Adrenal gland (tissue), 5 donors: ENCODE results near the gene ARL14EP.

ENCODE experiments used
- CTCF ChIP-seq, 6 experiments: fragments of 450-650 bp in 4 of 6; fragments of 200-600 bp in 2 of 6; sonication (generic) in 1 of 6; IDR thresholded peaks; 1 replicate in 5 of 6; 2 replicates in 1 of 6; pipeline versions ENCODE4 v1.5.1 to v1.8.0; 2016 to 2021; ENCODE audit warnings: antibody characterized with exemption in 6 of 6, mild to moderate bottlenecking in 2 of 6, moderate library complexity in 1 of 6
- POLR2A ChIP-seq, 2 donors: fragments of 450-650 bp; IDR thresholded peaks; one replicate each; pipeline ENCODE4 v1.6.1; 2017; ENCODE audit warnings: antibody characterized with exemption in 2 of 2, mild to moderate bottlenecking in 2 of 2, moderate library complexity in 1 of 2
- donor health status: DM: no; HTN: no; CAD: no.

GRCh38 chr11:30326114-30326778 lies 3.3 kb downstream of the ARL14EP start:
- no peak for TF ChIP-seq POLR2A (IDR thresholded peaks at IDR 0.05)
- TF ChIP-seq CTCF (IDR thresholded peaks at IDR 0.05): no peak
